Left ventricle myocardium superior (tissue), 1 donor: Measurements from ENCODE around the gene SPAG4. TPM values are rescaled to one million over a fixed set of nuclear protein-coding genes. Genes with fewer than 3 reads are reported as not detected.

Experiments
- ATAC-seq: fragments of 200-7000 bp; cut with Tn5 transposase; one replicate; pipeline ENCODE4 v1.9.1; 2020; ENCODE audit warnings: mild to moderate bottlenecking, moderate library complexity
- DNase-seq: peaks from one replicate; pipeline ENCODE4 v3.0.0-alpha.2; 2020
- intact Hi-C: fragments of 100-400 bp; cut with micrococcal nuclease; formaldehyde crosslinking; loops from one replicate; pipeline ENCODE4 v1.11.0; 2022
- total RNA-seq: library from RNA; stranded (reverse); fragmentation: NEBNext Ultra II Directional; extraction: Animal tissue kit (Norgen Biotek cat#: 25700); gene quantifications from one replicate; pipeline ENCODE4 v1.2.1, GENCODE V29; 2021
- donor health status: DM: no; HTN: yes; CAD: no; lungs with severe emphysema.

The SPAG4 gene
- total RNA-seq, 1 donor from 2014 or later = 3.1 TPM

DNA sequence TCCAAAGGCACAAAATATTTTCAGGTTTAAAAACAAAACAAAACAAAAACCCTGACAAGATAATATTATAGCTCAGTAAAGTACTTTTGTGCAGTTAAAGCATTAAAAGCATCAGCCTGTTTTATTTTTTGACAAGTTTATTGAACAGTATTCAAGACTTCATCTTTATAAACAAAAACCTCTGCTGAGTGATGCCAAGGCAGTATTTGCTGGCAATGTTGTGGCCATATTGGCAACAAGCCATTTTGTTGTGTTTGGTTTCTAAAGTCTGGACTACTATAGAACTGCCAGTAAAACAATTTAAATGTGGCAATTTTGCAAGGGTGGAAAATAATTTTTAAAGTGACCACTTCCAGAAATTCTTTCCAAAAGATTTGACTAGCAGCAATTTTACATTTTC is 33.2 kb downstream of the SPAG4 start:
- intact Hi-C loops = no loop called here
- ATAC-seq (peak; percentile 26), DNase-seq (no peak)

DNA sequence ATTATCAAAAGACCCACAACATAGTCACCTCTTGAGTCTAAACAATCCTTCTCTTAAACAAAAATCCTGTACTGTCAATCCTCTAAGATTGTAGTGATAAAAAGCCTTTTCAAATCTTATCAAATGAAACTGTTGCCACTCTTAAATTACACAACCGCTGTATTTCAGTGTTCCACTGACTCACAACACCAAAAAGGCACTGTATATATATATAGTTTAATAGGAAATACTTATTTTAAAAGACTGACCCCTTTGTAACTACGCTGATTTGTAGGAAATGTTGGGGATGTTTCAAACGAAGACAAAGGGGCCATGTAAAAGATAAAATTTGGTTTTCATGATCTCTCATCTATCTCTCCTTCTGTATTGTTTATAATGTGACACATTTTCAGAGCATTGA is 35.0 kb downstream of the SPAG4 start:
- intact Hi-C loops = no loop called here
- no peak for ATAC-seq
- DNase-seq = no peak

- intact Hi-C loops = no loop called here
- ATAC-seq (no peak), DNase-seq (no peak)
These were observed 36.3 kb downstream of the SPAG4 start for GRCh38 chr20:35651958-35652357.

GRCh38 chr20:35652641-35653429 is 37.2 kb downstream of the SPAG4 start:
- intact Hi-C loops = no loop called here
- peak; percentile 35 for ATAC-seq
- no peak for DNase-seq

GRCh38 chr20:35653430-35653734 is 37.8 kb downstream of the SPAG4 start:
- ATAC-seq (no peak), DNase-seq (no peak)
- intact Hi-C loops = no loop called here

DNA sequence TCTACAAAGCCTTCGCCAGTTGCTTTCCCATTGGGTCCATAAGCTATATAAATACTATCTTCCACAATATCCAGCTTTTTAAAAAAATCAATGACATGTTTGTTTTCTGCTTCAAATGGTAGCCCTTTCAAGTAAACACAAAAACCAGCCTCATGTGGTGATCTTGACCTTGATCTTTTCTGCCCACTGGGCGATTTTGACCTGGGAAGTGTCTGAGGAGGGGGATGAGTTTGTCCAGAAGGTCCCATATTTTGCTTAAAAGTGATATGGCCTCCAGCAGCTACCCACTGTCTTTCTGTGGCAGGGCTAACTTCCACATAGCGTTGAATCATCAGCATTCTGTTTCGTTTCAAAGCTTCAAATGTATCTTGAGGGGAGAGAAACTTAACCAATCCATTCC is 38.3 kb downstream of the SPAG4 start:
- no peak for DNase-seq
- intact Hi-C loops = no loop called here
- ATAC-seq = no peak

GRCh38 chr20:35654415-35654814 is 38.8 kb downstream of the SPAG4 start:
- intact Hi-C loops = no loop called here
- ATAC-seq (no peak), DNase-seq (no peak)

DNA sequence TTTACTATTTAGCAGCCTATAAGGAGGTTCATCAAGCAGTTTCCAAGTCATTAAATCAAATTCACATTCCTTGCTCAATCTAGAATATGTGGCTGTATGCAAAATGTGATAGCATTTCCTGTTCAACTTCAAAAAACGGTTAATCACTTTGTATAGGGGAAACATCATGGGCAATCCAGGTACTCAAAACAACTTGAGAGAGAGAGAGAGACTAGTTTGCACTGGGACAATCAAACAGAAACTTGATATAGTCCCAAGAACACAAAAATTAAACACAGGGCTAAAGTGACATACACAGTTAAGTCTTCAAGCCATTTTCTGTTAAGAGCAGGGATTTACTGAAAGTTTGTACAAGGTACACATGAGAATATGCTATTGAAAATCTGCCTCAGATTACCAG is 41.6 kb downstream of the SPAG4 start:
- intact Hi-C loops = no loop called here
- ATAC-seq (no peak), DNase-seq (no peak)

DNA sequence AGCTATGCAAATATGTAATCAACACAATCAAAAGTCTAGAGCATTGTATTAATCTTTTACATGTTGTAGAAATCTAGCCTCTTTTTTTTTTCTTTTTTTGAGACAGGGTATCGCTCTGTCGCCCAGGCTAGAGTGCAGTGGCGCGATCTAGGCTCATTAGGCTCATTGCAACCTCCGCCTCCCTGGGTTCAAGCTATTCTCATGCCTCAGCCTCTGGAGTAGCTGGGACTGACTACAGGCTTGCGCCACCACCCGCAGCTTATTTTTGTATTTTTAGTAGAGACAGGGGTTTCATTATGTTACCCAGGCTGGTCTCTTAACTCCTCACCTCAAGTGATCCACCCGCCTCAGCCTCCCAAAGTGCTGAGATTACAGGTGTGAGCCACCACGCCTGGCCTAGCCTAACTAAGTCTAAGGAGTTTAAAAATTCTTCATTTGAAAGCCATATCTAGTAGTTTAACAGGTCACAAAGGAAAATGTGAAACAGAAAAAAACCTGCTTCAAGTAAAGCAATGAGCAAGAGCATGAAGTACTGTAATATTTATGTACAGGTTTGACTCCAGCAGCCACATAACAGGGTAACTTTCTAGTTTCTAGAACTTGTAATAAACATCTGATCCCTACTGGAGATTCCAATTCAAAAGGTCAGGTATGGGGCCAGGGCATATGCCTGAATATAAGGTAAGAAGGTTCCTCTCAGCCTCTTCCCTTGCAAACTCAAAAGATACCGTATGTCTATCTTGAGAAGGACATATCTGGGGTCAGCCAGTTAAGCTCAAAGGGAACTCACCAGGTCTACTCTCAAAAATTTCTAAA is 44.7 kb downstream of the SPAG4 start:
- DNase-seq (no peak), ATAC-seq (no peak)
- intact Hi-C loops = no loop called here

DNA sequence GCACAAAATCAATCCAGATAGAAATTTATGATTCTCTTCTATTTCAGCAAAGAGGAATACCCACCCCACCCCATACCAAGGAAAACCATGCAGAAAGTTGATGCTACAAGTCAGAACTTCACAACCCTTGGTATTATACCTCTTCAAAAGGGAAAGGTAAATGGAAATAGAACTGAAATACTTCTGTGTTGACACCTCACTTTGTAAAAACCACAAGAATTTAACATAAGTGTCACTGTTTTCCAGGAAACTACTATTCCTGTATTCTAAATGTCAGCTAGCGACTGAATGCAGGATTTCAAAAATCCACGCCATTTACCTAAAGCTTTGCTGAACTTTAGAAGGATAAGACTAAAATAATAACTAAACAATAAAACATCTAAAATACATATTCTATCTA is 45.4 kb downstream of the SPAG4 start:
- ATAC-seq (no peak), DNase-seq (no peak)
- intact Hi-C loops = no loop called here

DNA sequence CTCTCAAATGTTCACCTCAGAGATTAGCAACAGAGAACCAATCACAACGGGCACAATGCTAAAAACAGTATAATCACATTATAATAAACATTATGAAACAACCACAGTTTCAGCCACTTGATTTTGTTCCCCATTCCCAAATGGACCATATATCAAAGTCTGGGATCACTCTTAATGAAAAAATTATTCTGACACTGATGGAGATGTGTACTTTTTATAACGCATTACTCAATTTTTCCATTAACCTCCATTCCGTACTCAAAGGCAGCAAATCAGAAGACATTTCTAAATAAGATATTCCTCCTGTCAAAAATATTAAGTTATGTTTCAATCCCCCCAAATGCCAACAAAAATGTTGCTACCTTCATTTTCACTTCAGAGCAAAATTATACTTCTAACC is 46.3 kb downstream of the SPAG4 start:
- no peak for ATAC-seq
- intact Hi-C loops = no loop called here
- no peak for DNase-seq

- DNase-seq = no peak
These were observed 46.9 kb downstream of the SPAG4 start for GRCh38 chr20:35662551-35662950.

DNA sequence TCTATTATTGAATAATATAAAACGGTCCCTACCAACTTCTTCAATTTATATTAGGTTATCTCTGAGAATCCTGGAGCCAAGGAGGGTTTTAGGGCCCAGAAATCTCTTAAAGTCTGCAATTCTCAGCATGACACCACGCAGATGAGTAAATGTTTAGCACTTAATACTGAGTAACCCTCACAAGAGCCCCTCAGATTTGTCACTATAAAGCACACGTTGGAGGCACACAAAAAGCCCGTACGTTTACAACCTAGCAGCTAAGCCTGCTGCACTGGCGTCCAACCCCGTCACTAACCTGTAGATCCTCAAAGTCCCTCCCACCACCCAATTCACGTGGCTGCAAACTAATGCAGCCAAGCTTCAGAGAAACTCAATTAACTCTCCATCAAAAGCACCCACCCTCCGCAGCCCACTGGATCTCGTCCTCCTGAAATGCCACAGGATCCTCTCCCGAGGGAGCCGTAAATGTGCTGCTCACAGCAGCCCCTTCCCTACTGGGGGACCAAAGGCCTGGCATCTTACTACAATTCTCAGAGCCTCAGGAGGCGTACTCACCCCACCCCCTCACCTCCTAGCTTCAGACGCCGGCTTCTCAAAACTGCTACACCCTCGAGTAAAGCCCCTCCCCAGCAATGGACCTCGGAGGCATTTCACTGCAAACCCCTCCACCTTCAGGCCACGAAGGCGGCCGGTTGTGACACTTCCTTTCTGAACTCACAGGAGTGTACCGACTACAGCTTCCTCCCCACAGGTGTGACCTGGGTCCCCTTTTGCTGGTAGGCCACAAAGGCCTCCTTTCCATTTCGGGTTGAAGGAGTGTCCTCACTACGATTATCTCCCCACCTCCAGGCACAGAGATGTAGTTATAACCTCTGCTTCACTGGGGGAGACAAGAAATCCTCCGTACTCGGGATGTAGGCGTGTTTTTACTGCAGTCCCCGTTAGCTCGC is 48.2 kb downstream of the SPAG4 start:
- DNase-seq (peak; percentile 40), ATAC-seq (peak; percentile 27)

More at GRCh38 chr20:35662551-35662950, 46.9 kb downstream of the SPAG4 start:
- ATAC-seq = no peak
- intact Hi-C loops = no loop called here

GRCh38 chr20:35664466-35665206 is 49.0 kb downstream of the SPAG4 start, which contains the start of the genes CPNE1 and RBM12:
Gene CPNE1, minus strand, starts transcription at chr20:35664900. Its CDS starts 31,977 bp downstream, at chr20:35632923.
Gene RBM12, minus strand, starts transcription at chr20:35664900. Its CDS starts 9,578 bp downstream, at chr20:35655322.
- ATAC-seq (peak; percentile 97), DNase-seq (peak; percentile 94)
- intact Hi-C loops = no loop called here

More for the DNA sequence above, 48.2 kb downstream of the SPAG4 start:
- intact Hi-C loops = no loop called here

DNA sequence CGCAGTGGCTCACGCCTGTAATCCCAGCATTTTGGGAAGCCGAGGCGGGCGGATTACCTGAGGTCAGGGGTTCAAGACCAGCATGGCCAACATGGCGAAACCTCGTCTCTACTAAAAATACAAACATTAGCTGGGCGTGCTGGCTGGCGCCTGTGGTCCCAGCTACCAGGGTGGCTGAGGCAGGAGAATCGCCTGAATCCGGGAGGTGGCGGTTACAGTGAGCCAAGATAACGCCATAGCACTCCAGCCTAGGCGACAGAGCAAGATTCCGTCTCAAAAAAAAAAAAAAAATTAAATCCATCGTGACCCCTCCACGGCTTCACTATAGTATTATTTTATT is 50.3 kb downstream of the SPAG4 start:
- intact Hi-C loops = no loop called here
- no peak for ATAC-seq
- DNase-seq = no peak

- intact Hi-C loops = no loop called here
- DNase-seq (no peak), ATAC-seq (no peak)
These were observed 53.6 kb downstream of the SPAG4 start for GRCh38 chr20:35669221-35669620.

DNA sequence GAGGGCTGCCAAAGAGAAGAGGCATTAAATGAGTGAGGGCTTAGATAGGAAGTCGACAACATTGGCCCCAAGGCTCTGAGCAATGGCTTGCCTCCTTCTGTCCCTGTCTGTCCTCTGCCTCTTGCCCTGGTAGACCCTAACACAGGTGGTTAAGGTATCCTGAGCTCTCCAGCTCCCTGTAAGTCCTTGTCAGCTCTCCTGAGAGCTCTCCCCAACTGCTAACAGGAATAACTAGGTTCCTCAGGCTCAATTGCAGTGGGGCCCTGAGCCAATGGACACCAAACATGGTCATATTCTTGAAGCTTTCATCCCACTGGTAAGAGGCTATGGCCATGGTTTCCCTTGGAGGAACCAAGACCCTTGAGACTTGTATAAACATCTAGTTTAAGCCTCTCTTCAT is 54.1 kb downstream of the SPAG4 start:
- ATAC-seq (no peak), DNase-seq (no peak)
- intact Hi-C loops = no loop called here
